Measurements from ENCODE around the gene AHI1. TPM values are rescaled to one million over a fixed set of nuclear protein-coding genes. Genes with fewer than 3 reads are reported as not detected.

The AHI1 gene
- total and polyA plus RNA-seq, 2 of the 13 experiments (the other 11 are each of a cell fraction or from before 2014, with no cell fraction given), result 7.2 to 18.6 TPM

DNA sequence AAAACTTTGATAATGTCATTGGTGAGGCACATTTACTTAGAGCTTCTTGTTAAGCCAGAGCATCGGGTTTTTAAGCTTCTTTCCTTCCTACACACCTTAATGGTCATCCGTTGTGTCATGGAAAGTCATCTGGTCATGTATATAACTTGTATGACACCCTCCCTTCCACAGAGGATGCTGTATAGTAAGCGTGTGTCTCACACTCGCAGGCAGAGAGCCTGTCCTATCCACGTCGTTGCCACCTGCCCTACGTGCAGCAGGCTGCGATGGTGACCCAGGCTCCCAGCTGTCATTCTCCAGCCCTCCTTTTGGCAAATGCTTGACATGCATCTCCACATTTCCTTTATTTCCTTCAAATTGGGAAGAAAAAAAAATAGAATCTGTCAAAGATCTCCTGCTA lies 230.9 kb downstream of the AHI1 start:
- BruUV-seq (replicated peaks), result no TSS peak
- no peak for DNase-seq (ENCODE audit: low spot score)
- ChIA-PET CTCF (ENCODE audit: low intra/inter-chr PET ratio, low total read pairs) (no interaction called here), POLR2A (no interaction called here)
- no peak for ATAC-seq
- Histone ChIP-seq H3K27me3 (ENCODE audit: control insufficient read depth in 1 of 2, insufficient read depth in 2 of 2, low read length in 2 of 2) (peaks cover 0 to 8% of the 10 kb centered on the region in 2 experiments; a peak in 2 of 5 replicates), H3K36me3 (replicated peaks in 1 of 2; ENCODE audit: control insufficient read depth in 1 of 2, insufficient read depth in 2 of 2, low read length in 2 of 2) (no peaks in the 10 kb centered on the region), H3K4me1 (ENCODE audit: insufficient read depth, low read length) (peaks cover 35% of the 10 kb centered on the region), H3K4me2 (ENCODE audit: low read depth, low read length) (0 out of 2 replicates have a peak overlapping the region, but pooled peaks have one; percentile 20), H4K20me1 (ENCODE audit: insufficient read depth, low read length) (no peaks in the 10 kb centered on the region), H2AFZ (ENCODE audit: low read length) (no peak overlapping the region), H3K27ac (ENCODE audit: extremely low read length, insufficient read depth, low read length) (no peak overlapping the region), H3K4me3 (replicated peaks in 1 of 3; ENCODE audit: insufficient read depth in 1 of 3, low read depth in 2 of 3, low read length in 3 of 3) (no peak overlapping the region), H3K79me2 (ENCODE audit: insufficient read depth, low read length) (no peaks in the 10 kb centered on the region), H3K9ac (ENCODE audit: insufficient read depth, low read depth, low read length) (no peak overlapping the region), H3K9me3 (ENCODE audit: low read length) (no peaks in the 10 kb centered on the region)
- WGBS (ENCODE audit: low lambda C conversion rate), result 46% methylated on average over 8 of the region's 8 CpGs
- no peak for FAIRE-seq
- in situ Hi-C loops (cut with HindIII; ENCODE audit: extremely low pct_ligation_motif_present, low pct_unique_long_range_greater_than_20kb), result no loop called here
- TF ChIP-seq, protein P1, sequence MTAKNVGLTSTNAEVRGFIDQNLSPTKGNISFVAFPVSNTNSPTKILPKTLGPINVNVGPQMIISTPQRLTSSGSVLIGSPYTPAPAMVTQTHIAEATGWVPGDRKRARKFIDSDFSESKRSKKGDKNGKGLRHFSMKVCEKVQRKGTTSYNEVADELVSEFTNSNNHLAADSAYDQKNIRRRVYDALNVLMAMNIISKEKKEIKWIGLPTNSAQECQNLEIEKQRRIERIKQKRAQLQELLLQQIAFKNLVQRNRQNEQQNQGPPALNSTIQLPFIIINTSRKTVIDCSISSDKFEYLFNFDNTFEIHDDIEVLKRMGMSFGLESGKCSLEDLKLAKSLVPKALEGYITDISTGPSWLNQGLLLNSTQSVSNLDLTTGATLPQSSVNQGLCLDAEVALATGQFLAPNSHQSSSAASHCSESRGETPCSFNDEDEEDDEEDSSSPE (CRISPR knock-in tag; IDR thresholded peaks at IDR 0.05), result no peak
- no peak for TF ChIP-seq ZZZ3 (CRISPR knock-in tag; IDR thresholded peaks at IDR 0.05; ENCODE audit: borderline replicate concordance)
- TF ChIP-seq ZNF775 (CRISPR knock-in tag; IDR thresholded peaks at IDR 0.05; ENCODE audit: borderline replicate concordance), result no peak
- intact Hi-C loops (cut with micrococcal nuclease; ENCODE audit: unreplicated experiment), result no loop called here

DNA sequence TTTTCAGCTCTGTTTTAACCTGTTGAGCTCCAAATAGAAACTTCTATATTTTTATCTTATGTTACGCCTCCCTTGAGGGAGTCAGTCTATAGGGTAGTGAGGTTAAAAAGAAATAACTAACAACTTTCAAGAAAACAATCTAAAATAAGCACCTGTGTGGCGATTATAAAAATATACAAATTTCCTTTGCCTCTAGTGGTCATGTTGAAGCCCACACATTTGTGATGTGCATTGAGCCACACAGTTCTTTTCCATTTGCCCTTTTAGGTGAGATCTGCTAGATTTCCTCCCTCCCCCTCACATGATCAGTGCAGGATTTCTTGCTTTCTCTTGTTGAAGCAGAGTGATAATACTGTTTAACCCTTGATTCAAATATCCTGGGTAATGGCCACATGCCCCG lies 232.3 kb downstream of the AHI1 start:
- Histone ChIP-seq H3K27ac (ENCODE audit: extremely low read length, insufficient read depth, low read length) (no peak overlapping the region), H3K9me3 (ENCODE audit: low read length) (no peaks in the 10 kb centered on the region), H2AFZ (ENCODE audit: low read length) (no peak overlapping the region), H4K20me1 (ENCODE audit: insufficient read depth, low read length) (no peaks in the 10 kb centered on the region), H3K36me3 (replicated peaks in 1 of 2; ENCODE audit: control insufficient read depth in 1 of 2, insufficient read depth in 2 of 2, low read length in 2 of 2) (no peaks in the 10 kb centered on the region), H3K4me1 (ENCODE audit: insufficient read depth, low read length) (peaks cover 23% of the 10 kb centered on the region), H3K4me3 (replicated peaks in 1 of 3; ENCODE audit: insufficient read depth in 1 of 3, low read depth in 2 of 3, low read length in 3 of 3) (no peak overlapping the region), H3K79me2 (ENCODE audit: insufficient read depth, low read length) (no peaks in the 10 kb centered on the region), H3K9ac (ENCODE audit: insufficient read depth, low read depth, low read length) (no peak overlapping the region), H3K27me3 (ENCODE audit: control insufficient read depth in 1 of 2, insufficient read depth in 2 of 2, low read length in 2 of 2) (peaks cover 0 to 8% of the 10 kb centered on the region in 2 experiments; a peak in 2 of 5 replicates), H3K4me2 (ENCODE audit: low read depth, low read length) (no peak overlapping the region)
- POLR2A ChIA-PET, result no interaction called here
- no TSS peak for BruUV-seq (replicated peaks)
- FAIRE-seq, result no peak
- CTCF ChIA-PET (ENCODE audit: low intra/inter-chr PET ratio, low total read pairs), result no interaction called here
- TF ChIP-seq, protein P2, sequence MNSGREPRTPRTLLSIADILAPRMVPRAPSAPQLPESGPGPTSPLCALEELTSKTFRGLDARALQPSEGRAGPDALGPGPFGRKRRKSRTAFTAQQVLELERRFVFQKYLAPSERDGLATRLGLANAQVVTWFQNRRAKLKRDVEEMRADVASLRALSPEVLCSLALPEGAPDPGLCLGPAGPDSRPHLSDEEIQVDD (CRISPR knock-in tag; IDR thresholded peaks at IDR 0.05; ENCODE audit: borderline replicate concordance), result no peak
- TF ChIP-seq ZNF747 (CRISPR knock-in tag; IDR thresholded peaks at IDR 0.05; ENCODE audit: borderline replicate concordance) (no peak), ZNF44 (CRISPR knock-in tag; IDR thresholded peaks at IDR 0.05) (no peak), SALL1 (CRISPR knock-in tag; IDR thresholded peaks at IDR 0.05) (no peak)
- TF ChIP-seq, protein P3, sequence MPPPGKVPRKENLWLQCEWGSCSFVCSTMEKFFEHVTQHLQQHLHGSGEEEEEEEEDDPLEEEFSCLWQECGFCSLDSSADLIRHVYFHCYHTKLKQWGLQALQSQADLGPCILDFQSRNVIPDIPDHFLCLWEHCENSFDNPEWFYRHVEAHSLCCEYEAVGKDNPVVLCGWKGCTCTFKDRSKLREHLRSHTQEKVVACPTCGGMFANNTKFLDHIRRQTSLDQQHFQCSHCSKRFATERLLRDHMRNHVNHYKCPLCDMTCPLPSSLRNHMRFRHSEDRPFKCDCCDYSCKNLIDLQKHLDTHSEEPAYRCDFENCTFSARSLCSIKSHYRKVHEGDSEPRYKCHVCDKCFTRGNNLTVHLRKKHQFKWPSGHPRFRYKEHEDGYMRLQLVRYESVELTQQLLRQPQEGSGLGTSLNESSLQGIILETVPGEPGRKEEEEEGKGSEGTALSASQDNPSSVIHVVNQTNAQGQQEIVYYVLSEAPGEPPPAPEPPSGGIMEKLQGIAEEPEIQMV (CRISPR knock-in tag; IDR thresholded peaks at IDR 0.05; ENCODE audit: low read depth), result no peak
- TF ChIP-seq, protein P4, sequence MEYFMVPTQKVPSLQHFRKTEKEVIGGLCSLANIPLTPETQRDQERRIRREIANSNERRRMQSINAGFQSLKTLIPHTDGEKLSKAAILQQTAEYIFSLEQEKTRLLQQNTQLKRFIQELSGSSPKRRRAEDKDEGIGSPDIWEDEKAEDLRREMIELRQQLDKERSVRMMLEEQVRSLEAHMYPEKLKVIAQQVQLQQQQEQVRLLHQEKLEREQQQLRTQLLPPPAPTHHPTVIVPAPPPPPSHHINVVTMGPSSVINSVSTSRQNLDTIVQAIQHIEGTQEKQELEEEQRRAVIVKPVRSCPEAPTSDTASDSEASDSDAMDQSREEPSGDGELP (IDR thresholded peaks at IDR 0.05; ENCODE audit: borderline replicate concordance, low read depth), result no peak
- no peak for DNase-seq (ENCODE audit: low spot score)
- in situ Hi-C loops (cut with HindIII; ENCODE audit: extremely low pct_ligation_motif_present, low pct_unique_long_range_greater_than_20kb) (no loop called here), intact Hi-C loops (cut with micrococcal nuclease; ENCODE audit: unreplicated experiment) (no loop called here)
- ATAC-seq, result no peak
- 47% methylated on average over 3 of the region's 3 CpGs for WGBS (ENCODE audit: low lambda C conversion rate)
